Calu3 (cell line): Measurements from ENCODE around the gene SV2A. TPM values are rescaled to one million over a fixed set of nuclear protein-coding genes. Genes with fewer than 3 reads are reported as not detected.

ENCODE experiments used
- Bru-seq: library from RNA; stranded (reverse); fragments of 400-500 nt; gene quantifications from one replicate; lab custom pipeline; 2021; lab: Mats Ljungman, UMichigan
- BruChase-seq, 2 experiments: library from RNA; stranded (reverse); fragments of 400-500 nt; gene quantifications; one replicate each; lab custom pipeline; 2021; lab: Mats Ljungman, UMichigan
- BruUV-seq: library from RNA; stranded (reverse); fragments of 400-500 nt; replicated peaks from 2 replicates; lab custom pipeline; 2021; lab: Mats Ljungman, UMichigan
- CTCF ChIA-PET: fragments of 300-600 bp; sonication (Branson Sonifier 250); formaldehyde crosslinking; loops from one replicate; lab custom pipeline; 2022; ENCODE audit warnings: antibody characterized with exemption; lab: Charles Lee
- DNase-seq: peaks from one replicate; pipeline ENCODE4 v3.0.0; 2022
- H3K27ac Mint-ChIP-seq: one replicate; pipeline ENCODE4 v1.8.0; 2022; ENCODE audit warnings: mixed read lengths; ENCODE audit not compliant: unreplicated experiment
- H3K27me3 Mint-ChIP-seq: one replicate; pipeline ENCODE4 v1.8.0; 2022; ENCODE audit warnings: mixed read lengths; ENCODE audit not compliant: unreplicated experiment
- H3K36me3 Mint-ChIP-seq: one replicate; pipeline ENCODE4 v1.8.0; 2022; ENCODE audit warnings: mild to moderate bottlenecking, moderate library complexity, mixed read lengths; ENCODE audit not compliant: insufficient read depth, unreplicated experiment
- H3K4me1 Mint-ChIP-seq: one replicate; pipeline ENCODE4 v1.8.0; 2022; ENCODE audit warnings: mild to moderate bottlenecking, low read depth, mixed read lengths; ENCODE audit not compliant: unreplicated experiment
- H3K4me3 Mint-ChIP-seq: one replicate; pipeline ENCODE4 v1.8.0; 2022; ENCODE audit warnings: mild to moderate bottlenecking, low read depth, moderate library complexity, mixed read lengths; ENCODE audit not compliant: unreplicated experiment
- H3K9me3 Mint-ChIP-seq: one replicate; pipeline ENCODE4 v1.8.0; 2022; ENCODE audit warnings: low read depth, mixed read lengths; ENCODE audit not compliant: unreplicated experiment
- CTCF ChIP-seq: fragments of 200-600 bp; IDR thresholded peaks from one replicate; pipeline ENCODE4 v1.8.0; 2022; ENCODE audit warnings: antibody characterized with exemption; ENCODE audit not compliant: unreplicated experiment
- intact Hi-C: fragments of 100-400 bp; cut with micrococcal nuclease; formaldehyde crosslinking; loops from one replicate; pipeline ENCODE4 v1.10.0; 2022; ENCODE audit not compliant: unreplicated experiment
- long read RNA-seq: library from polyadenylated mRNA; stranded (forward); transcript quantifications from one replicate; pipeline ENCODE4 v2.0.0, GENCODE V29; 2022
- total RNA-seq: library from RNA; stranded (reverse); gene quantifications from 2 replicates; pipeline ENCODE4 v1.2.3, GENCODE V29; 2022

Gene SV2A
- total RNA-seq: 0.12 and 0.32 TPM in 2 replicates
- Bru-seq, nascent RNA: percentile 27 among the genes with signal in this experiment
- percentile 26 among the genes with signal in this experiment for BruChase-seq, experiment 1, labeled RNA remaining after a 6-hour chase
- percentile 27 among the genes with signal in this experiment for BruChase-seq, experiment 2, labeled RNA remaining after a 2-hour chase
- long read RNA-seq: 0 reads

- no peak for TF ChIP-seq CTCF
- DNase-seq: no peak
- no peak within 1 kb of the TSS for H3K27ac Mint-ChIP-seq
These were observed at the start of gene SV2A for GRCh38 chr1:149917571-149918144. Gene SV2A (minus strand): TSS chr1:149917844. CDS start chr1:149913840, 4,004 bp downstream.

GRCh38 chr1:149967041-149967440, 49.4 kb upstream of the SV2A start:
- H3K4me3 Mint-ChIP-seq: no peak overlapping the region
- BruUV-seq: no TSS peak
- intact Hi-C loops: no loop called here

More at GRCh38 chr1:149917571-149918144, at the start of gene SV2A:
- Mint-ChIP-seq H3K36me3 (peaks cover 5% of the 10 kb centered on the region), H3K4me1 (no peaks in the 10 kb centered on the region), H3K27me3 (peaks cover 46% of the 10 kb centered on the region), H3K9me3 (no peaks in the 10 kb centered on the region), H3K4me3 (no peak within 1 kb of the TSS)
- CTCF ChIA-PET: no interaction called here
- intact Hi-C loops: no loop called here
- BruUV-seq: no TSS peak

GRCh38 chr1:149966405-149966804, 48.8 kb upstream of the SV2A start:
- peaks cover 33% of the 10 kb centered on the region for H3K36me3 Mint-ChIP-seq
- no peaks in the 10 kb centered on the region for H3K4me1 Mint-ChIP-seq
- DNase-seq: no peak
- CTCF ChIA-PET: no interaction called here
- intact Hi-C loops: no loop called here
- H3K27ac Mint-ChIP-seq: no peak overlapping the region
- H3K4me3 Mint-ChIP-seq: no peak overlapping the region
- TF ChIP-seq CTCF: no peak
- H3K27me3 Mint-ChIP-seq: no peaks in the 10 kb centered on the region
- no peaks in the 10 kb centered on the region for H3K9me3 Mint-ChIP-seq
- no TSS peak for BruUV-seq

More at GRCh38 chr1:149967041-149967440, 49.4 kb upstream of the SV2A start:
- H3K36me3 Mint-ChIP-seq: peaks cover 27% of the 10 kb centered on the region
- no peaks in the 10 kb centered on the region for H3K27me3 Mint-ChIP-seq
- CTCF ChIA-PET: no interaction called here
- H3K27ac Mint-ChIP-seq: no peak overlapping the region
- DNase-seq: no peak
- H3K9me3 Mint-ChIP-seq: no peaks in the 10 kb centered on the region
- no peaks in the 10 kb centered on the region for H3K4me1 Mint-ChIP-seq
- no peak for TF ChIP-seq CTCF

GRCh38 chr1:149965440-149965839, 47.8 kb upstream of the SV2A start:
- CTCF ChIA-PET: interaction anchor here (1.2 kb wide), 1 partner anchor 13 kb away, joined by 4 read pairs; no protein-coding TSS in a partner anchor
- Mint-ChIP-seq H3K4me1 (no peaks in the 10 kb centered on the region), H3K36me3 (peaks cover 43% of the 10 kb centered on the region), H3K27me3 (no peaks in the 10 kb centered on the region), H3K9me3 (no peaks in the 10 kb centered on the region), H3K4me3 (no peak overlapping the region), H3K27ac (no peak overlapping the region)
- TF ChIP-seq CTCF: no peak
- no TSS peak for BruUV-seq
- intact Hi-C loops: no loop called here
- DNase-seq: no peak
